Pancreas (tissue), 10 donors: ENCODE results near the gene MTCL1. TPM values are rescaled to one million over a fixed set of nuclear protein-coding genes. Genes with fewer than 3 reads are reported as not detected.

Source experiments
- ATAC-seq, 4 donors: fragments of 200-7000 bp; cut with Tn5 transposase; one replicate each; pipeline versions ENCODE4 v1.8.0 to v1.9.1; 2020; ENCODE audit warnings: mild to moderate bottlenecking in 4 of 4, moderate library complexity in 4 of 4
- DNase-seq, 6 donors: peaks; one replicate each; pipeline ENCODE4 v3.0.0-alpha.2; 2020
- FAIRE-seq: peaks from 2 replicates; lab custom pipeline; 2012; peaks lifted over from hg19 to GRCh38; lab: Jason Lieb, UNC
- H3K27ac ChIP-seq, 4 donors: fragments of 200-600 bp; sonication (generic); 1 replicate in 3 of 4; 2 replicates in 1 of 4; pipeline versions ENCODE4 v1.5.0 to v1.8.0; 2020
- H3K27me3 ChIP-seq, 4 donors: fragments of 200-600 bp; one replicate each; pipeline ENCODE4 v1.8.0; 2021
- H3K36me3 ChIP-seq, 3 donors: fragments of 200-600 bp; sonication (generic) in 1 of 3; one replicate each; pipeline versions ENCODE4 v1.5.0 to v1.8.0; 2020 to 2021
- H3K4me1 ChIP-seq, 3 donors: fragments of 200-600 bp; one replicate each; pipeline ENCODE4 v1.8.0; 2021
- H3K4me3 ChIP-seq, 4 donors: fragments of 200-600 bp; sonication (generic) in 2 of 4; one replicate each; pipeline versions ENCODE4 v1.5.0 to v1.8.0; 2020 to 2021
- H3K9me3 ChIP-seq, 4 donors: fragments of 200-600 bp; one replicate each; pipeline ENCODE4 v1.8.0; 2021
- WGBS, 2 donors: extraction: QIAGEN DNeasy Blood & Tissue Kit; methylation state at CpG; one replicate each; pipeline ENCODE4 v1.1.7; 2013; 5-methylcytosine and 5-hydroxymethylcytosine counted together
- intact Hi-C, 3 donors: fragments of 100-400 bp; cut with DNase I; formaldehyde crosslinking; loops; one replicate each; pipeline versions ENCODE4 v1.11.1 to v1.14.2; 2022
- polyA plus RNA-seq, 2 donors: library from polyadenylated mRNA; stranded (reverse); fragments of 200-250 nt; gene quantifications; one replicate each; pipeline ENCODE4 v1.2.3, GENCODE V29; 2013
- total RNA-seq, 6 donors: library from RNA; stranded (reverse); fragmentation: NEBNext Ultra II Directional in 4 of 6; extraction: Animal tissue kit (Norgen Biotek cat#: 25700) in 4 of 6; gene quantifications; one replicate each; pipeline versions ENCODE4 v1.2.1 to v1.2.4, GENCODE V29; 2021 to 2023
- TF ChIP-seq, protein P1 (sequence below), 4 donors: fragments of 200-600 bp; sonication (generic) in 3 of 4; IDR thresholded peaks; one replicate each; pipeline versions ENCODE4 v1.5.0 to v1.8.0; 2021; ENCODE audit warnings: antibody characterized with exemption in 4 of 4
- donor health status: healthy with polysubstance abuse.
- donor health status: DM: no; HTN: no; CAD: no; lungs with moderate emphysema.
- donor health status: DM: no; HTN: no; CAD: no.
- donor health status: control.
- donor health status: control.
- donor health status: Bipolar disorder and iron deficiency.
- donor health status: DM: yes; HTN: yes; CAD: no.
- donor health status: DM: no; HTN: no; CAD: no.
- donor health status: DM: no; HTN: no; CAD: no.
- donor health status: DM: yes; HTN: yes; CAD: no.

MTCL1 gene
- total and polyA plus RNA-seq, 8 donors, result 9.2 to 18.4 (median 12.9) TPM

DNA sequence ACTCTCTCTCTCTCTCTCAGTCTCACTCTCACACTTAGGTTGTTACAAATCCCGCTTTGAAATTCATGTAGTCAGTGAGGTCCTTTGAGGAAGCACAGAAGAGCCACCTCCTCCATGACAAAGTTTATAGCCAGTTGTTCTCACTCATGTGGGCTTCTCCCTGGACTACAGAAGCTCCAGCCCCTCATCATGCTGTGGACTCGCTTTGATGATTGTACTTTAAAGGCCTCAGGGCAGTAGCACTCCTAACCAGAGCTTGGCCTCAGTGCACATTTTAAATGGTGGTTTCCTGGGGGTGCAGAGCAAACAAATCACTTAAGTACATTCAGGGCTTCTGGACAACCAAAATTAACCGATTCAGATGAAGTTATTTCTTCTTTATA, 115.7 kb downstream of the MTCL1 start:
- TF ChIP-seq, protein P1, sequence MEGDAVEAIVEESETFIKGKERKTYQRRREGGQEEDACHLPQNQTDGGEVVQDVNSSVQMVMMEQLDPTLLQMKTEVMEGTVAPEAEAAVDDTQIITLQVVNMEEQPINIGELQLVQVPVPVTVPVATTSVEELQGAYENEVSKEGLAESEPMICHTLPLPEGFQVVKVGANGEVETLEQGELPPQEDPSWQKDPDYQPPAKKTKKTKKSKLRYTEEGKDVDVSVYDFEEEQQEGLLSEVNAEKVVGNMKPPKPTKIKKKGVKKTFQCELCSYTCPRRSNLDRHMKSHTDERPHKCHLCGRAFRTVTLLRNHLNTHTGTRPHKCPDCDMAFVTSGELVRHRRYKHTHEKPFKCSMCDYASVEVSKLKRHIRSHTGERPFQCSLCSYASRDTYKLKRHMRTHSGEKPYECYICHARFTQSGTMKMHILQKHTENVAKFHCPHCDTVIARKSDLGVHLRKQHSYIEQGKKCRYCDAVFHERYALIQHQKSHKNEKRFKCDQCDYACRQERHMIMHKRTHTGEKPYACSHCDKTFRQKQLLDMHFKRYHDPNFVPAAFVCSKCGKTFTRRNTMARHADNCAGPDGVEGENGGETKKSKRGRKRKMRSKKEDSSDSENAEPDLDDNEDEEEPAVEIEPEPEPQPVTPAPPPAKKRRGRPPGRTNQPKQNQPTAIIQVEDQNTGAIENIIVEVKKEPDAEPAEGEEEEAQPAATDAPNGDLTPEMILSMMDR (IDR thresholded peaks at IDR 0.05), result no peak
- no peaks in the 10 kb centered on the region for H3K9me3 ChIP-seq
- no peaks in the 10 kb centered on the region for H3K27me3 ChIP-seq
- intact Hi-C loops, result no loop called here
- ATAC-seq, result no peak
- H3K4me3 ChIP-seq, result no peak overlapping the region
- peaks cover 0 to 17% (median 0%) of the 10 kb centered on the region in 3 donors for H3K36me3 ChIP-seq
- FAIRE-seq, result no peak
- 84 to 88% methylated on average over 3 of the region's 3 CpGs for WGBS, 2 donors
- no peak for DNase-seq
- no peaks in the 10 kb centered on the region for H3K4me1 ChIP-seq
- H3K27ac ChIP-seq, result no peak overlapping the region

DNA sequence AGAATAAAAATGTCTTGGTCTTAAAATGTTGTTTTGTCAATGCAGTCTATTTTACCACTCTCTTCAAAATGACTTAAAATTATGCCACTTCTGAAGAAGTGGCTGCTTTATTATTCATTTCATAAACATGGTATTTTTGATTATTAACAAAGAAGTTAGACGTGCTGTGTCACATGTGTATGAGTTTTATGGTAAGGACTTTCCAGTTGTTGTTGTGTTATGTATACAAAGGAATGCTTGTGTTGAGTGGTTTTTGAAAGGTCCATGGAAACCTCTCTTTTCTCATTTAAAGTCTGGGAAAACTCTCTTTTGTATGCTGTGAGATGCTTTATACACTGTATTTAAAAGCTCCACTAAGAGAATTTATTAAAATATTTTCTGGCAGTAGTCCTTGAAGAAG, 116.2 kb downstream of the MTCL1 start:
- intact Hi-C loops, result no loop called here
- no peak for FAIRE-seq
- no peak overlapping the region for H3K4me3 ChIP-seq
- no peaks in the 10 kb centered on the region for H3K9me3 ChIP-seq
- no peaks in the 10 kb centered on the region for H3K27me3 ChIP-seq
- DNase-seq, result no peak
- H3K36me3 ChIP-seq, result peaks cover 0 to 17% (median 0%) of the 10 kb centered on the region in 3 donors
- TF ChIP-seq, protein P1 (IDR thresholded peaks at IDR 0.05), result no peak
- WGBS, 2 donors, result 86 to 90% methylated on average over 1 of the region's 1 CpG
- H3K27ac ChIP-seq, result no peak overlapping the region
- H3K4me1 ChIP-seq, result no peaks in the 10 kb centered on the region
- ATAC-seq, result no peak

DNA sequence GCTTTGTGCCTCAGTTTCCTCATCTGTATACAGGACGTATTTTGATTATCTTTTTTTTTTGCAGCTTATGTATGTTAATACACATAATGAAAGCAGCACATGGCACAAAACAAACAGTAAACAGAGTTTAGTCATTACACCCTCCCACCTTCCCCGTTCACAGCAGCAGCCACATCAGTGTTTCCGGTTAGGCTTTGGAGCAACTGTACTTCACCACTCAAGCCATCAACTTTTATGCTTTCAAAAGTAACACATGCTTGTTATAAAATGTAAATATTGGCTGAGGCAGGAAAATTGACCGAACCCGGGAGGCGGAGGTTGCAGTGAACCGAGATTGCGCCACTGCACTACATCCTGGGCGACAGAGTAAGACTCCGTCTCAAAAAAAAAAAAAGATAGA, 117.3 kb downstream of the MTCL1 start:
- intact Hi-C loops, result no loop called here
- DNase-seq, result no peak
- no peak for ATAC-seq
- no peak overlapping the region for H3K27ac ChIP-seq
- H3K9me3 ChIP-seq, result no peaks in the 10 kb centered on the region
- peaks cover 0 to 17% (median 0%) of the 10 kb centered on the region in 3 donors for H3K36me3 ChIP-seq
- no peak overlapping the region for H3K4me3 ChIP-seq
- TF ChIP-seq, protein P1 (IDR thresholded peaks at IDR 0.05), result no peak
- WGBS, 2 donors, result 96% methylated on average over 10 of the region's 10 CpGs
- H3K27me3 ChIP-seq, result no peaks in the 10 kb centered on the region
- no peak for FAIRE-seq
- H3K4me1 ChIP-seq, result no peaks in the 10 kb centered on the region

- Histone ChIP-seq H3K4me1 (no peaks in the 10 kb centered on the region), H3K9me3 (no peaks in the 10 kb centered on the region), H3K27ac (no peak overlapping the region), H3K36me3 (peaks cover 0 to 17% (median 0%) of the 10 kb centered on the region in 3 donors), H3K4me3 (no peak overlapping the region), H3K27me3 (no peaks in the 10 kb centered on the region)
- intact Hi-C loops, result no loop called here
- 81 to 97% methylated on average over 6 of the region's 6 CpGs for WGBS, 2 donors
- ATAC-seq (no peak), FAIRE-seq (no peak), DNase-seq (no peak)
- TF ChIP-seq, protein P1 (IDR thresholded peaks at IDR 0.05), result no peak
Measured at GRCh38 chr18:8823530-8823929, 118.2 kb downstream of the MTCL1 start.

- ATAC-seq (no peak), FAIRE-seq (no peak), DNase-seq (no peak)
- H3K4me3 ChIP-seq, result no peak overlapping the region
- H3K36me3 ChIP-seq, result peaks cover 0 to 17% (median 0%) of the 10 kb centered on the region in 3 donors
- H3K27ac ChIP-seq, result no peak overlapping the region
- TF ChIP-seq, protein P1 (IDR thresholded peaks at IDR 0.05), result no peak
- intact Hi-C loops, result no loop called here
- no peaks in the 10 kb centered on the region for H3K4me1 ChIP-seq
- H3K9me3 ChIP-seq, result no peaks in the 10 kb centered on the region
- no peaks in the 10 kb centered on the region for H3K27me3 ChIP-seq
- 96 to 97% methylated on average over 19 to 20 of the region's 20 CpGs for WGBS, 2 donors
Measured at GRCh38 chr18:8824846-8825245, 119.5 kb downstream of the MTCL1 start.
